SK-N-SH treated with all-trans-retinoic acid at 6 μM for 48 hours (cell line): ENCODE results near the gene TMEM192.

Source experiments
- ARNTL ChIP-seq: fragments of 450-650 bp; formaldehyde crosslinking; IDR thresholded peaks from 2 replicates; pipeline ENCODE4 v1.5.0; 2020; ENCODE audit warnings: low read depth, mild to moderate bottlenecking, moderate library complexity, borderline replicate concordance
- ZNF565 ChIP-seq: fragments of 450-650 bp; formaldehyde crosslinking; conservative IDR thresholded peaks from 2 replicates; pipeline ENCODE4 v1.5.0; 2020; ENCODE audit warnings: low read depth, mild to moderate bottlenecking, moderate library complexity

DNA sequence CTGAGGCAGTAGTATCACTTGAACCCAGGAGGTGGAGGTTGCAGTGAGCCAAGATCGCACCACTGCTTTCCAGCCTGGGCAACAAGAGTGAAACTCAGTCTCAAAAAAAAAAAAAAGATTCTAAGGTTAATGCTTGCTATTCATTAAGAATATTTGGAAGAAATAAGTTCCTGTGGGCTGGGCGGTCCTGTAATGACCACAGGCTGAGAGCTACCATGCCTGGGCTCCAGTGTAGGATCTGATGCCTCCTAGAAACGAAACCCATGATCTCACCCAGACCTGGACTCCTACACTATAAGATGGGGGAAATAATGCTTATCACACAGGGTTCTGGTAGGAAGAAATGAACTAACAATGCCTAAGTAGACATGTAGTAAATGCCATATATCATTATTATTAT lies 17.8 kb downstream of the TMEM192 start:
- TF ChIP-seq ZNF565 (CRISPR knock-in tag) (no peak), ARNTL (no peak)
